AG20443 (cell line): ENCODE measurements around the gene TMEM263.
"Not testable (repeated sequence)": the region's sequence is repeated elsewhere in the genome, so short reads cannot be mapped to it uniquely, and the experiment has no call there.

Source experiments
- DNase-seq: peaks from one replicate; pipeline ENCODE4 v3.0.0; 2012; ENCODE audit warnings: low spot score, mixed read lengths

TMEM263 gene

GRCh38 chr12:106955377-106956047 lies at the start of gene TMEM263:
TMEM263 (plus strand) TSS chr12:106955907; CDS start chr12:106967117, 11,210 bp downstream.
- DNase-seq, result peak; percentile 99

GRCh38 chr12:106906715-106907114 lies 49.0 kb upstream of the TMEM263 start:
- DNase-seq, result no peak

GRCh38 chr12:106907411-106907810 lies 48.3 kb upstream of the TMEM263 start:
- no peak for DNase-seq

- no peak for DNase-seq
These were observed 47.9 kb upstream of the TMEM263 start for GRCh38 chr12:106907846-106908245.

- DNase-seq, result no peak
These were observed 47.1 kb upstream of the TMEM263 start for GRCh38 chr12:106908561-106908960.

GRCh38 chr12:106910202-106910601 lies 45.5 kb upstream of the TMEM263 start:
- DNase-seq, result no peak

DNA sequence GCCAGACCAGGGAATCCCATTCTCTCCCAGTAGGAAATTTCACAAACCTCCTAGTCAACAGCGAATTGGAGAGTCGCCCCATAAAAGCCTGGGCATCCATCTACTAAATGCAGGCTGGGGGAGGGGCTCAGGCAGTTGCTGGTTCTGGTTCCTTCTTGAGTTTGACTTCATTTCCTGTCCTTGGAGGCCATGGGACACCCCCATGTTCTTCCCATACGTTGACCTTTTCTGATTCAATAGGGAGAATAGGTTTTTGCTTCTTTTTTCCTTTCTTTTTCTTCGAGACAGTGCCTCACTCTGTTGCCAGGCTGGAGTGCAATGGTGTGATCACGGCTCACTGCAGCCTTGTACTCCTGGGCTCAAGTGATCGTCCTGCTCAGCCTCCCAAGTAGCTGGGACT lies 44.1 kb upstream of the TMEM263 start:
- no peak for DNase-seq

- no peak for DNase-seq
These were observed 42.3 kb upstream of the TMEM263 start for GRCh38 chr12:106913456-106913855.

DNA sequence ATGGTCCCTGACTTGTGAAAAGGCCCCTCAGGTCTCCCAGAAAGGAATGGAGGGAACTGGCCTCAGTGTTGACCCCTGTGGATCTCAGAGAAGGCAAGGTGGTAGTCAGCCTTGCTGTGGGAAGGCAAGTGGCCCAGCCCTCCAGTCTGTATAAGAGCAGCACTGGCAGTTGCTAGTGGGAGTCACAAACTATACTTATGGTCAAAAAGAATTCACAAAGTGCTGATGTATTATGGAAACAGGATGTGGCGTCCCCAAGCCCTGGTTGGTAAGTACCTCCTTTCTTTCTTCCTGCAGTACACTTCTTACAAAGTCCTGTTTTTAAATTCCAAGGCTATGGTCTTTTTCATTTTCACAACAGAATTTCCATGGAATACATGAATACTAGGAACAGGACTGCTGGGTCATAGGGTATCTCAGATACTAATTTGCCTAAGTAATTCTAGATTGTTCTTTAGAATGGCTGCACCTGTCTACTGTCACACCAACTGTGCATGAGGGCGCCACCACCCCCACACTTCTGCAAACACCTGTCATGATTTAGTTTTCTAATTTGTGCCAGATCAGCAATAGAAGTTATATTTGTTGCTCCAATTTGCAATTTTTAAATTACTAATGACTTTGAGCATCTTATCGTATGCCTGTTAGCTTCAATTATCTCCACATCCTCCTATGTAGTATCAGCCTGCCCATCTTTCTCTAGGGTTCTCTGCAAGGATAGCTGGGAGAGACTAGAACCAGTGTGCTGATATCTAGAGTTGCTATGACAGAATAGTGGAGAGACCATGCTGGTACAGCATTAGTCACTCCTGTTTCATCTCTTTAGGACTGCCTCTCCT lies 40.7 kb upstream of the TMEM263 start:
- DNase-seq, result no peak

DNA sequence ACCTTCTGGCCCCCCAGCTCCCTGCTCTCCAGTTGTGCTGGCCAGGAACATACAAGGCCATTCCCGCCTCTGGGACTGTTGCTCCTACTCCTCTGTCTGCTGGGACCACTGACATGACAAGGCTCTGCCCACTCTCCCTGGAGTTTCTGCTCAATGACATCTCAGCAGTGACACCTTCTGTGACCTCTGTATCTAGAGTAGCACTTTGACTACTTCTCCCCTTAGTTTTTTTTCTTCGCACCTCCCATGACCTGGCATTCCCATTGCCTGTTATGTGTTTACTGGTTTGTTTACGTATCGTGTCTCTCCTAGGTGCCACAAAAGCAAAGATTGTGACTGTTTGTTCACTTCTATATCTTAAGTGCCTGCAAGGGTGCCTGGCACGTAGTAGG lies 40.1 kb upstream of the TMEM263 start:
- no peak for DNase-seq

DNA sequence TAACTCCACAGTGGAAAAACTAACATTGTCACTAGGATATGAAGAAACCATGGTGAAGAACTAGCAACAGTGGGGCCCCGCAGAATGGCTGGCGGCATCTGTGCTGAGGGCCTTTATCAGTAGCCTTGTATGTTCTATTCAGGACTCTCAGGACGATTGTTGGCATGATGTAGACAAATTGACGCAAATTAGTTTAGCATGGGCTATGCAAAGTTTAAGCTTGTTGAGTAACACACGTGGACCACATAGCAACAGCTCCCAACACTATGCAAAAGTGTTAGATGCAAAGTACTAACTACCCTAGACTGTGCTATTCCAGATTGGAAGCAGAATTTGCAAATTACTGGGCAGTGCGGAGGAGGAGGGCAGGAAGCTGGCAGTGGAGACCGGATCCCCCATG lies 38.2 kb upstream of the TMEM263 start:
- DNase-seq, result no peak

- no peak for DNase-seq
These were observed 37.0 kb upstream of the TMEM263 start for GRCh38 chr12:106918746-106919145.

DNA sequence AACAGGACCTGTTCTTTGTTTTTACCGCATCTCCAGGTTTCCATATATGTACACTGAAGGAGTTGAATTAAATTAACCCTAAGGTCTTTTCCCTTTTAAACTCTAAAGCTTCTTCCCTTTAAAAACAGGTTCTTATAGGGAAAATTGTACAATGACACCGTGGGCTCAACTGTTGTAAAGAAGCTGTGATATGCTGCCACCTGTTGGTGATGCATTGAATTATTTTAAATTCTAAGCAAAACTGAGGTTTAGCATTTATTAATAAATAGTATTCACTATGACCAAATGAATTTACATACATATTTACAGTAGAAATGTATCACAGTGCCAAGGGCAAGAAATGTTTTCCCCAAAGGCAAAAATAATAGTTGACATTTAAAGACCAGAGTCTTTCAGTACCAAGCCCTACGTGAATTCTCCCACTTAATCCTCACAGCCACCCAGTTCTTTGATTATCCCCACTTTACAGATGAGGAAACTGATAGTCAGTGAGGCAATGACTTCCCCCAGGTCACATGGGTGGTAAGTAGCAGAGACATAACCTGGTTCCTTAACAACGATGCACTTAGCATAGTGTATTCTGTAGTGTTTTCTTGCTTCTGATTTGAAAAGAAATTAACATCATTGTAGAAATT lies 35.7 kb upstream of the TMEM263 start:
- DNase-seq, result peak; percentile 65

GRCh38 chr12:106921976-106922375 lies 33.7 kb upstream of the TMEM263 start:
- DNase-seq, result not testable (repeated sequence)

GRCh38 chr12:106923594-106923993 lies 32.1 kb upstream of the TMEM263 start:
- DNase-seq, result not testable (repeated sequence)

DNA sequence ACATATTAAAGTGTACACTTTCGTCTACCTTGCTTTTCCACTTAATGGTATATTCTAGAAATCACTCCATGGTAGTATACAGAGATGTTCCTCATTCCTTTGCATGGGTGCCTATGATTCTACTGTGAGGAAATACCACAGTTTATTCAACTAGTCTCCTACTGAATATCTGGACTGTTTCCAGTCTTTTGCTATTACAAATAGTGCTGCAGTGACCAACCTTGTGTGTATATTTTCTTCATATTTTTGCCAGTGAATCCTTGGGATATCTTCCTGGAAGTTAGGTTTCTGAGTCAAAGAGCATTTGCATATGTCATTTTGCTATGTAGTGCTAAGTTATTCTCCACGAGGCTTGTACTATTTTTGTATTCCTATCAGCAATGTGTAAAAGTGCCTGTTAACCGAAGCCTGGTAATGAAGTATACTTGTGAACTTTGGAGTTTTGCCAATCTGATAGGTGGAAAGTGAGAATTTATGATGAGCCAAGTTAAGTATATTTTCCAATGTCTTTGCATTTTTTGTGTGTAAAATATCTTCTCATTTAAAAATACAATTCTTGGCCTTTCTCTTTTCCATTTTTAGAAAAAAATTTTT lies 31.3 kb upstream of the TMEM263 start:
- no peak for DNase-seq

DNA sequence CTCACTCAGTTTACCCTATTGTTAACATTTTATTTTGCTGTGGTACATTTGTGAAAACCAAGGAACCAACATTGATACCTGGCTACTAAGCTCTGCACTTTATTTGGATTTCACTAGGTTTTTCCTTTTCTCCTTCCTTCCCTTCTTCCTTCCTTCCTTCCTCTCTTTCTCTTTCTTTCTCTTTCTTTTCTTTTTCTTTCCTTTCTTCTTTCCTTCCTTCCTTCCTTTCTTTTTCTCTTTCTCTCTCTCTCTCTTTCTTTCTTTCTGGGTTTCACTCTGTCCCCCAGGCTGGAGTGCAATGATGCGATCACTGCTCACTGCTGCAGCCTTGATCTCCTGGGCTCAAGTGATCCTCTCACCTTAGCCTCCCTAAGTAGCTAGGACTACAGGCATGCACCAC lies 29.1 kb upstream of the TMEM263 start:
- no peak for DNase-seq

DNA sequence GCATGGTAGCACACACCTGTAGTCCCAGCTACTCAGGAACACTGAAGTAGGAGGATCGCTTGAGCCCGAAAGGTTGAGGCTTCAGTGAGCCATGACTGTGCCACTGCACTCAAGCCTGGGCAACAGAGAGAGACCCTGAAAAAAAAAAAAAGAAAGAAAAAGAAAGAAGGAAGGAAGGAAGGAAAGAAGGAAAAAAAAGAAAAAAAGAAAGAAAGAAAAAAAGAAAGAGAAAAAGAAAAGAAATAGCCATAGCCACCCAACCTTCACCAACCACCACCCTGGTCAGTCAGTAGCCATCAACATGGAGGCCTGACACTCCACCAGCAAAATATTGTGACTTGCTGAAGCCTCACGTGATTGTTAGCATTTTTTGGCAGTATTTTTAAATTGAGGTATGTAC lies 21.4 kb upstream of the TMEM263 start:
- no peak for DNase-seq

GRCh38 chr12:106941481-106942156 lies 14.1 kb upstream of the TMEM263 start:
- no peak for DNase-seq

GRCh38 chr12:106942775-106943174 lies 12.9 kb upstream of the TMEM263 start:
- DNase-seq, result no peak

- DNase-seq, result no peak
These were observed 10.4 kb upstream of the TMEM263 start for GRCh38 chr12:106945261-106945851.

DNA sequence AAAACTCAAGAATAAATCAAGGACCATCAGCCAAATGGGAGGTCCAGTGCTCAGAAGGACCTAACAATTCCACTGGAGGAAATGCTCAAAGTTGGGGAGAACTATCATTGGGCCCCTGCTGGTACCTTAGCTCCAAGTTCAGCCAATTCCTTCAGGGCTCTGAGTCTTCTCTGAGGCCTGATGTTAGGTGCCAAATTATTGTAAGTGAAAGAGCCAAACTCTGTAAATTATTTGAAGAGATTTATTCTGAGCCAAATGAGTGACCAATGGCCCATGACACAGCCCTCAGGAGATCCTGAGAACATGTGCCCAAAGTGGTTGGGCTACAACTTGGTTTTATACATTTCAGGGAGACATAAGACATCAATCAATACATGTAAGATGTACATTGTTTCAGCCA lies 8.2 kb upstream of the TMEM263 start:
- DNase-seq, result no peak
